HG03196 (cell line): ENCODE data around the gene ANO4.
"Not testable (repeated sequence)": the region's sequence is repeated elsewhere in the genome, so short reads cannot be mapped to it uniquely, and the experiment has no call there.

ENCODE experiments used
- ATAC-seq: cut with Tn5 transposase; IDR thresholded peaks from one replicate; pipeline ENCODE4 v1.9.1; 2021; ENCODE audit not compliant: unreplicated experiment

Gene ANO4

GRCh38 chr12:100987552-100988521, 193.3 kb downstream of the ANO4 start:
- ATAC-seq, result peak; percentile 98

GRCh38 chr12:100989509-100989908, 194.9 kb downstream of the ANO4 start:
- ATAC-seq, result not testable (repeated sequence)

GRCh38 chr12:100991102-100991501, 196.5 kb downstream of the ANO4 start:
- ATAC-seq, result no peak

DNA sequence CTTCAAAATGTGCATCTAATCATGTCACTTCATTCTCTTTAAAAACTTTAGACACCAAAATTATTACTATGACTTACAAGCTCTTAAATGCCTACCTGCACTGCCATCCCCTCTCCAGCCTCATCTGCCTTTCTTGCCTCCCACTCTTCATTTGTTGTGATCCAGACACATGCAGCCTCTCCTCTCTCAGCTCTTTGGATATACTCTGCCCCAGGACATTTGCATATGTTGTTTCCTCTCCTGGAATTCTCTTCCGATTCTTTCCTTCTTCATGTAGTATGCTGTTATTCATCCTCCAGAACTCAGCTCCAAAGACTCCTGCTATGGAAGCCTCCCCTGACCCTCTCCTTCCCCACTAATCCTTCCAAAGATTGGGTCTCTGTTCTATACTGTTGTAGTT, 197.6 kb downstream of the ANO4 start:
- ATAC-seq, result no peak

DNA sequence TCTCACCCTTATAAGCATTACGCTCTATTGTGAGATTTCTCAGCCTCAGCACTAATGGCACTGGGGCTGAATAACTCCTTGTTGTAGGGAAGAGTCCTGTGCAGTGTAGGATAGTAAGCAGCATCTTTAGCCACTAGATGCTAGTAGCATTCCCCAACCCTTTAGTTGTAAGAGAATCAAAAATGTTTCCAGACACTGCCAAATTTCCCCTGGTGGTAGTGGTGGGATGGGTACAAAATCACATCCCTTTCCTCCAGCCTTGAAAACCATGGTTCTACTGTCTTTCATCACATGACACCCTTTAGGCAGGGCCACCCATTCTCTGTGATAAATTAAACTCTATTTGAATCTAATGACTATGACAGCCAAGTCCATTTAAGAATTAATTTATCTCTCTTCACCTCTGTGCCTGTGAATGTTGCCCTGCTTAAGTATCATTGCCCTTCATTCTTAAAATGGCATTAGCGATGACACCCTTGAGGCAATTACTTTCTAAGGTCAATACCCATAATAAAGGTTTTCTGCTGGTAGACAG, 199.4 kb downstream of the ANO4 start:
- ATAC-seq, result no peak

GRCh38 chr12:100995201-100995600, 200.6 kb downstream of the ANO4 start:
- ATAC-seq, result no peak

GRCh38 chr12:100995771-100996170, 201.2 kb downstream of the ANO4 start:
- no peak for ATAC-seq

DNA sequence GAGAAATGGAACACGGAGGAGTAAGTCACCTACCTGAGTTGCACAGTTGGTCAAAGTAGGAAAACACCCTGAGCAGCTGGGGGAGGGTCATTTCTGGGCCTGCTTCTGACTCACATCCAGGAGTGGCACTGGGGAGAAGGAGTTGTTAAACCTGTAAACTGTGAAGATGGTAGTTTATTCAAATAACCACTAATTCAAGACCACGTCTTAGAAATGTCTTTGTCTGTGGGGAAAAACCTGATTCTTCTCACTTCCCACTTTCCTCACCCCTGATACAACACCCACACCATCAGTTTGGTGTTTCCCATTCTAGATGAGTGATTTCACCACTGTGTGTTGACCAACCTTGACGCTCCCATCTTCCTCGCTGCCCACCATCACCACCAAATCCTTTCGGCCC, 207.1 kb downstream of the ANO4 start:
- ATAC-seq, result no peak

DNA sequence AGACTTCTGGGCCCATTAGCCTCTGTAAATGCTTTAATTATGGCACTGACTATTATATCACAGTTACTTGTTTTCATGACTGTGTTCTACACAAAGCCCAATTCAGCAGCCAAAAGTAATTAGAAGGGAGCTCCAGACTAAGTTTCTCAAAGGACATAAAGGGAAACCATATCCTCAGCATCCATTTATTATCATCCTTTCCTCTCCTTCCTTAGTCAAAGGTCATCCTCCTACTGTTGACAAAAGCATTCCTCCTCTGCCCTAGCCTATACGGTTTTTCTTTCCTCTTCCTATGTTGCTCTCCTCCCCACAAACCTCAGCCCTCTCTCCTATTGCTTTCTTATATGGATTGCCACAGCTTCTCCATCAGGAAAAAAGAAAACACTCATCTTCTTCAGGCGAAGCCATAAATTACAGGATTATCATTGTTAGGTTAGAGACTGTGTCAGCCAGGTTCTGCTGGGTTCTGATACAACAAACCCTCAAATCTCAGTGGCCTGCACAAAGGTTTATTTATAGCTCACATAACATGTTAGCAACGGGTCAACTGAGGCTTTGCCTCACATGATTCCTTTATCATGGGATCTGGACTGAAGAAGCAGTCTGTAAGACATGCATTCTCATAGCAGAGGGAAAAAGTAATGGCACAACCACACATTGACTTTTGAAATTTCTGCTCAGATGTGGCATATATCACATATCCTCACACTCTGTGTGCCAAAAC, 208.3 kb downstream of the ANO4 start:
- no peak for ATAC-seq

DNA sequence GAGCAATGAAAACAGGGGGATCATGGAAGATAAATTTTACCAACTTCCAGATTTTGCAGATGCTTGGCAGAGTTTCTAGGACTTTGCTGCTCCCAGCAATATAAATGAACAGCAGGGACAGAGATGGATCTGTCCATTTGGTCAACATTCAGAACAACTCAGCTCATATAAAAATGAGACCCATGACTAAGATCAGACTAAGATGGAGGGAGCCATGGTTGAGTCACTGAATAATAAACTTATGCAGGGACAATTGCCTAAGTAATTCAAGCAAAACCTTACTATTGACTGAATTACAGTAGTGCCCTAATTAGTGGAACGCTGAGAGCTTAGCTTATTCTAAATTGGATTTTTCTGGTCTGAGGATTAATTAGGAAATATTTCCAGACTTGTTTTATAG, 210.3 kb downstream of the ANO4 start:
- ATAC-seq, result no peak

- ATAC-seq, result no peak
These were observed 214.7 kb downstream of the ANO4 start for GRCh38 chr12:101009274-101009673.

- no peak for ATAC-seq
These were observed 216.3 kb downstream of the ANO4 start for GRCh38 chr12:101010896-101011295.

GRCh38 chr12:101013993-101014392, 219.4 kb downstream of the ANO4 start:
- no peak for ATAC-seq

- ATAC-seq, result no peak
These were observed 220.5 kb downstream of the ANO4 start for GRCh38 chr12:101015044-101015443.

- no peak for ATAC-seq
These were observed 224.0 kb downstream of the ANO4 start for GRCh38 chr12:101018540-101018939.

- no peak for ATAC-seq
These were observed 224.6 kb downstream of the ANO4 start for GRCh38 chr12:101019201-101019600.

GRCh38 chr12:101019667-101020066, 225.1 kb downstream of the ANO4 start:
- ATAC-seq, result no peak

- ATAC-seq, result no peak
These were observed 226.9 kb downstream of the ANO4 start for GRCh38 chr12:101021442-101021841.

DNA sequence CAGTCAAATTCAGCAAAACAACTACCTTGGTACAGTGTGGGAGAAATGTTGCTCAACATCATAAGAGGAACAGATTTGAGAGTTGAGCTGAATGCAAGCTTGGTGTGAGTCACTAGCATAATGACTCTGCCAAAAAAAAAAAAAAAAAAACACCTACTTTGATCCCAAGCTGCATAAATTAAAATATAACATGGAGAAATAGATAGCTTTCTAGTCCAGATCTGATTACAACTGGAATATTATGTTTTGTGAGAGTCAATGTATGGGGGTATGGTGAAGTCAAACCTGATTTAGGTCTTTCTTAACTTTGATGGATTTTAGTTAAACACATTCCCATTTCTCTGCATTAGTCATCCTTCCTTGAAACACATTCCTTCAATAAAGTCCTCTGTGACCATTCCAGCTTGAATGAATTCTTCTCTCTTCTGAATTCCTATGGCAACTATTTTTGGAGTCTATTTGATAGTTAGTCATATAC, 227.4 kb downstream of the ANO4 start:
- no peak for ATAC-seq

GRCh38 chr12:101027200-101027599, 232.6 kb downstream of the ANO4 start:
- no peak for ATAC-seq

GRCh38 chr12:101027816-101028215, 233.2 kb downstream of the ANO4 start:
- no peak for ATAC-seq
